Left colon (tissue), 2 donors: Measurements from ENCODE around the gene TBX2. TPM values are rescaled to one million over a fixed set of nuclear protein-coding genes. Genes with fewer than 3 reads are reported as not detected.

ENCODE experiments used
- ATAC-seq: fragments of 200-7000 bp; cut with Tn5 transposase; one replicate; pipeline ENCODE4 v1.9.1; 2020; ENCODE audit warnings: mild to moderate bottlenecking, moderate library complexity
- DNase-seq, 2 donors: peaks; one replicate each; pipeline ENCODE4 v3.0.0-alpha.2; 2020
- intact Hi-C, 2 donors: fragments of 100-400 bp; cut with DNase I in 1 of 2; cut with micrococcal nuclease in 1 of 2; formaldehyde crosslinking; loops; one replicate each; pipeline versions ENCODE4 v1.11.2 to v1.14.0; 2022; cut with DNase I, micrococcal nuclease
- total RNA-seq, 2 donors: library from RNA; stranded (reverse); fragmentation: NEBNext Ultra II Directional; extraction: Animal tissue kit (Norgen Biotek cat#: 25700); gene quantifications; one replicate each; pipeline ENCODE4 v1.2.1, GENCODE V29; 2021
- donor health status: DM: no; HTN: no; CAD: no.
- donor health status: DM: yes; HTN: yes; CAD: no.

The TBX2 gene
- total RNA-seq, 2 donors from 2014 or later, result 5.8 to 11.7 TPM

- intact Hi-C loops, result no loop called here
- no peak for ATAC-seq
- peak in 1 of 2 donors; percentile 20 for DNase-seq
Observed at GRCh38 chr17:61408151-61409041, 8.8 kb downstream of the TBX2 start.

GRCh38 chr17:61409301-61410112 lies 9.9 kb downstream of the TBX2 start:
- DNase-seq, result peak; percentile 24 to 62
- ATAC-seq, result peak; percentile 38
- intact Hi-C loops, result loop anchor here (10.0 kb wide), 2 partner anchors 145 to 425 kb away; no protein-coding TSS in a partner anchor

- DNase-seq (peak; percentile 61 to 81), ATAC-seq (peak; percentile 39)
- intact Hi-C loops, result loop anchor here (10.0 kb wide), 2 partner anchors 144 to 424 kb away; no protein-coding TSS in a partner anchor
Observed at GRCh38 chr17:61410141-61411010, 10.7 kb downstream of the TBX2 start.

GRCh38 chr17:61411011-61411260 lies 11.3 kb downstream of the TBX2 start:
- no peak for DNase-seq
- intact Hi-C loops, result loop anchor here (10.0 kb wide), 2 partner anchors 144 to 424 kb away; no protein-coding TSS in a partner anchor
- no peak for ATAC-seq

- DNase-seq (peak in 1 of 2 donors; percentile 53), ATAC-seq (peak; percentile 53)
- intact Hi-C loops, result loop anchor here (10.0 kb wide), 2 partner anchors 143 to 423 kb away; no protein-coding TSS in a partner anchor
Observed at GRCh38 chr17:61411261-61412142, 11.9 kb downstream of the TBX2 start.

GRCh38 chr17:61412143-61412859 lies 12.7 kb downstream of the TBX2 start:
- peak; percentile 77 for ATAC-seq
- intact Hi-C loops, result loop anchor here (10.0 kb wide), 2 partner anchors 142 to 422 kb away; no protein-coding TSS in a partner anchor
- DNase-seq, result peak; percentile 62 to 78

GRCh38 chr17:61412860-61413660 lies 13.4 kb downstream of the TBX2 start:
- intact Hi-C loops, result loop anchor here (10.0 kb wide), 2 partner anchors 142 to 422 kb away; no protein-coding TSS in a partner anchor
- ATAC-seq, result peak; percentile 0
- DNase-seq, result peak in 1 of 2 donors; percentile 21

GRCh38 chr17:61413661-61414126 lies 14.1 kb downstream of the TBX2 start:
- DNase-seq, result no peak
- ATAC-seq, result no peak
- intact Hi-C loops, result loop anchor here (10.0 kb wide), 2 partner anchors 141 to 421 kb away; no protein-coding TSS in a partner anchor

- peak in 1 of 2 donors; percentile 37 for DNase-seq
- intact Hi-C loops, result loop anchor here (10.0 kb wide), 2 partner anchors 140 to 420 kb away; no protein-coding TSS in a partner anchor
- ATAC-seq, result no peak
Observed at GRCh38 chr17:61414141-61414935, 14.7 kb downstream of the TBX2 start.

- ATAC-seq, result no peak
- DNase-seq, result peak in 1 of 2 donors; percentile 10
- intact Hi-C loops, result loop anchor here (5.0 to 10.0 kb wide), 3 partner anchors 137 to 420 kb away; no protein-coding TSS in a partner anchor
Observed at GRCh38 chr17:61414936-61415251, 15.3 kb downstream of the TBX2 start.

GRCh38 chr17:61415374-61416210 lies 15.9 kb downstream of the TBX2 start:
- ATAC-seq, result no peak
- peak in 1 of 2 donors; percentile 21 for DNase-seq
- intact Hi-C loops, result loop anchor here (5.0 to 10.0 kb wide), 3 partner anchors 137 to 419 kb away; no protein-coding TSS in a partner anchor

- ATAC-seq, result no peak
- intact Hi-C loops, result loop anchor here (5.0 to 10.0 kb wide), 3 partner anchors 136 to 419 kb away; no protein-coding TSS in a partner anchor
- DNase-seq, result no peak
Observed at GRCh38 chr17:61416211-61416539, 16.5 kb downstream of the TBX2 start.

- peak; percentile 47 for ATAC-seq
- peak; percentile 70 to 76 for DNase-seq
- intact Hi-C loops, result loop anchor here (5.0 to 10.0 kb wide), 3 partner anchors 136 to 418 kb away; no protein-coding TSS in a partner anchor
Observed at GRCh38 chr17:61416540-61417363, 17.1 kb downstream of the TBX2 start.
